T47D (cell line): Measurements from ENCODE around the gene LUZP4.
"Not testable (repeated sequence)": the region's sequence is repeated elsewhere in the genome, so short reads cannot be mapped to it uniquely, and the experiment has no call there.

ENCODE experiments used
- DNase-seq, 2 experiments: peaks; one replicate each; pipeline versions ENCODE4 v3.0.0 to v3.0.0-alpha.2; 2011 to 2012; ENCODE audit warnings: low read depth in 1 of 2, low spot score in 1 of 2
- JUND ChIP-seq: IDR thresholded peaks from 2 replicates; pipeline ENCODE4 v1.6.1; 2012; ENCODE audit warnings: low read depth
- in situ Hi-C: cut with HindIII; loops from 2 replicates; pipeline ENCODE4 v1.10.0; 2016; ENCODE audit warnings: low sequenced_read_pairs, low pct_unique_long_range_greater_than_20kb

LUZP4 gene

GRCh38 chrX:115311139-115311538 lies 21.6 kb downstream of the LUZP4 start:
- in situ Hi-C loops, result no loop called here
- no peak for DNase-seq
- no peak for TF ChIP-seq JUND

- no peak for TF ChIP-seq JUND
- DNase-seq, result no peak
- in situ Hi-C loops, result no loop called here
These were observed 22.1 kb downstream of the LUZP4 start for GRCh38 chrX:115311601-115312001.

GRCh38 chrX:115318139-115318538 lies 28.6 kb downstream of the LUZP4 start:
- in situ Hi-C loops, result no loop called here
- TF ChIP-seq JUND, result no peak
- DNase-seq, result no peak

DNA sequence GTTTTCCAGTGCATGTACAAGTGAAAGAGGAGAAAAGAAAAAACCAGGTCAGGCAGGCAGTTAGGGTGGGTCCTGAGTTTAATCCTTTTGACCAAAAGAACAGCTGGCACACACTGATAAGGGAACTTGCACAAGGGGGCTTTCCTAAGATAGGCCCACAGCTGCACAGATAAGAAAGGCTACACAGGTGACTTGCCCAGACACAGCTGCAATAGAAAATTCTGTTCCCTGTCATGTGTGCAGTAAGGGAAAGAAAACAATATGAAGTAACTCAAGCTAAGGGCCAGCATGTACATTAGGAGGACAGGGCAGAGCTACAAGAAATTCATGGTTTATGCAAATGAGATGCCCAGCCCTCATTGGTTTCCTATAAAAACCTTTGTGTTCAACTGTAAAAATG lies 32.9 kb downstream of the LUZP4 start:
- no peak for TF ChIP-seq JUND
- no peak for DNase-seq
- in situ Hi-C loops, result no loop called here

DNA sequence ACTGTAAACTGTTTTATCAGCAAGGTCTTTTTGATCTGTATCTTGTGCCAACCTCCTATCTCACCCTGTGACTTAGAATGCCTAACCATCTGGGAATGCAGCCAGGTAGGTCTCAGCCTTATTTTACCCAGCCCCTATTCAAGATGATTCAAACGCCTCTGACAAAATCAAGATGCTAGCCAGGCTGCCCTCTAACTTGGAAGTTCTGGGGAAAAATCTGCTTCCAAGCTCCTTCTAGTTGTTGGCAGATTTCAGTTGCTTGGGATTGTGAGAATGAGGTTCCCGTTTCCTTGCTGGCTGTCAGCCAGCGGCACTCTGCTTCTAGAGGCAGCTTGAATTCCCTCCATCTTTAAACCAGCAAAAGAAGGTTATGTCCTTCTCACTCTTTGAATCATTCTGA lies 34.7 kb downstream of the LUZP4 start:
- in situ Hi-C loops, result no loop called here
- TF ChIP-seq JUND, result no peak
- peak in 1 of 2 experiments; percentile 0 for DNase-seq

GRCh38 chrX:115329282-115329681 lies 39.8 kb downstream of the LUZP4 start:
- DNase-seq, in situ Hi-C loops: not testable (repeated sequence)

DNA sequence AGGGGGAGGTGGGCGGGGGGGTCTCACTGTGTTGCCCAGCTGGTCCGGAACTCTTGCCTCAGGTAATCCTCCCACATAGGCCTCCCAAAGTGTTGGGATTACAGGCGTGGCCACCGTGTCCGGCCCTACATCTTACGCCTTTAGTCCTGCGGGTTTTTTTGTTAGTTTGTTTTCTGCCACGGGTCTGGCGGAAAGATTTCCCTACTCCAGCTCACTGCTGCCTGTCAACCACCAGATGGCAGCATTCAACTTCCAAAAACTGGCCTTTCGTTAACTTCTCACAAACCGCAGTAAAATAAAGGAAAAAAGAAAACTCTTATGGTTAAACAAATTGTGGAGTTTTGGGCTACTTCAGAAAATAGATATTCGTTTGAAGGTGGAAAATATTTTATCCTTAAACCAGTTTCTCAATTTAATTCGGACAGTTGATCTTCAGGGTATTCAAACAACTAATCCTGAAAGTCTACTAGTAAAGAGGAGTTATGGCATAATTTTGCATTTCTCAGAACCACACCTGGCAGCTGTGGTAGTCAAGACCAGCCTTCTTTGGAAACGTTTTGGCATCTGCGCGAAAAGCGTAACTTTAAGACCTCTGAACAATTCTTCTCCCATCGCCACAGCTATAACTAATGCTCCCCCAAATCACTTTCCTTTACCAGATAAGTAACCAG lies 41.1 kb downstream of the LUZP4 start:
- no peak for TF ChIP-seq JUND
- DNase-seq, result peak in 1 of 2 experiments; percentile 44
- in situ Hi-C loops, result no loop called here

GRCh38 chrX:115332832-115333231 lies 43.3 kb downstream of the LUZP4 start:
- in situ Hi-C loops, result no loop called here
- no peak for DNase-seq
- no peak for TF ChIP-seq JUND

GRCh38 chrX:115333446-115333845 lies 43.9 kb downstream of the LUZP4 start:
- in situ Hi-C loops, result no loop called here
- no peak for TF ChIP-seq JUND

GRCh38 chrX:115337491-115338144 lies 48.1 kb downstream of the LUZP4 start:
- in situ Hi-C loops, result no loop called here
- TF ChIP-seq JUND, result no peak
- DNase-seq, result no peak

More at GRCh38 chrX:115333446-115333845, 43.9 kb downstream of the LUZP4 start:
- DNase-seq, result no peak

DNA sequence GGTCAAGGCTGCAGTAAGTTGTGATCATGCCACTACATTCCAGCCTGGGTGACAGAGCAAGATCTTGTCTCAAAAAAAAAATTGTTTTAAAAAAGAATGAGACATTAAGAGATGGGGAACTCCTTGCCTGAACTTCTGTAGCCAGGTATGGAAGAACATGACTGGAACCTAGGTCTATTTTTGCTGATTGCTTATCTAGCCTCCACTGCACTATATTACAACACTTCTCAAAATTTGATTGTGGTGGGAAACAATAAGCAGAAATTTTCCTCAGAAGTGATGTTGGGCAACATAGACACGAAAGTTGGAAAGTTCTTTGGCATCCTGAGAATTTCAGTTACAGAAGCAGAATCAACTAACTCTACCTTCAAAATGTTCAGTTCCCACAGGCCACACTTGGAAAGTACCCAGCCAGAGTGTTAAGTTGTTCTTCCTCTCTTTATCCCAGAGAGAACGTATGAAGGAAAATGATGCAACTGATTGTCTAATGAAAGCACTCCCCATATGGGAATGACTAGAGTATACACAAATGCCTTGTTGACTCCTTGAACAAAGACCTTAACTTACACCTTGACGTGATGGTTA lies 50.0 kb downstream of the LUZP4 start:
- no peak for DNase-seq
- TF ChIP-seq JUND, result no peak
- in situ Hi-C loops, result no loop called here

DNA sequence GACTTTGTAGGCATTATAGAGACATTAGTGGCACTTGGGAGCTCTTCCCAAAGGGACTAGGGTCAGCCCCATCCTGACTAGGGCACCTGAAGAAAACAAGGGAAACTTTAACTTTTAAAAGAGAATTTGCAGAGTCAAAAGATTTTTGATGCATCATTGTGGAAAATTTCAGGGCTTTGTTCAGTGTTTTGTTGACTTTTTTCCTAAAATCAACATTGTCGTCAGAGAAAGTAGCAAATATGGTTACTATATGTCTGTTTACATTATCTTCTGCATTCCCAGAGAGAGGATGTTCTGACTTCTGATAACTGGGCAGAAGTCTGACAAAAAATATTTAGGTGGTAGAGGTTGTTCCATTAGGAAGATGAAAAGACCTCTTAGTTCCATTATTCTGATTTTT lies 51.9 kb downstream of the LUZP4 start:
- no peak for DNase-seq
- in situ Hi-C loops, result no loop called here

GRCh38 chrX:115344885-115345614 lies 55.5 kb downstream of the LUZP4 start:
- DNase-seq, result peak; percentile 7 to 56
- TF ChIP-seq JUND, result no peak
- in situ Hi-C loops, result no loop called here

More for the DNA sequence above, 51.9 kb downstream of the LUZP4 start:
- no peak for TF ChIP-seq JUND
